ENCODE data around the gene WDR70.

DNA sequence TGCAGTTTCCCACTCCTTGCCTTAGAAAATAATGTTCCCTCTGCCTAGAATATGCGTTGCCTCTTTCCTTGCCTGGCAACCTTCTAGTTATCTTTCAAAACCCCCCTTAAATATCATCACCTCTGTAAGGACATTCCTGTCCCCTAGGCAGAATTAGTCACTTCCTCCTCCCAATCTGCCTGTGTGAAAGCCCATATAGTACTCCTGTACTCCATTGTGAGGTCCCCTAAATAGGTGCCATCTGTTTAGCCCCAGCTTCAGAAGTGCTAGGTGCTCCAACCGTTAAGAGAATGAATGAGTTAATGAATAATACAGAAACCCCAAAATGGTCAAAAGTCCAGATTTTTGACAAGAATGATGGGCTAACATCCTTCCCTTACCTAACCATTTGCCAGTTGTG, 279.3 kb downstream of the WDR70 start:
- TF ChIP-seq, protein P1, sequence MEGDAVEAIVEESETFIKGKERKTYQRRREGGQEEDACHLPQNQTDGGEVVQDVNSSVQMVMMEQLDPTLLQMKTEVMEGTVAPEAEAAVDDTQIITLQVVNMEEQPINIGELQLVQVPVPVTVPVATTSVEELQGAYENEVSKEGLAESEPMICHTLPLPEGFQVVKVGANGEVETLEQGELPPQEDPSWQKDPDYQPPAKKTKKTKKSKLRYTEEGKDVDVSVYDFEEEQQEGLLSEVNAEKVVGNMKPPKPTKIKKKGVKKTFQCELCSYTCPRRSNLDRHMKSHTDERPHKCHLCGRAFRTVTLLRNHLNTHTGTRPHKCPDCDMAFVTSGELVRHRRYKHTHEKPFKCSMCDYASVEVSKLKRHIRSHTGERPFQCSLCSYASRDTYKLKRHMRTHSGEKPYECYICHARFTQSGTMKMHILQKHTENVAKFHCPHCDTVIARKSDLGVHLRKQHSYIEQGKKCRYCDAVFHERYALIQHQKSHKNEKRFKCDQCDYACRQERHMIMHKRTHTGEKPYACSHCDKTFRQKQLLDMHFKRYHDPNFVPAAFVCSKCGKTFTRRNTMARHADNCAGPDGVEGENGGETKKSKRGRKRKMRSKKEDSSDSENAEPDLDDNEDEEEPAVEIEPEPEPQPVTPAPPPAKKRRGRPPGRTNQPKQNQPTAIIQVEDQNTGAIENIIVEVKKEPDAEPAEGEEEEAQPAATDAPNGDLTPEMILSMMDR (IDR thresholded peaks at IDR 0.05): no peak
- TF ChIP-seq POLR2A (IDR thresholded peaks at IDR 0.05): no peak
